ENCODE measurements around the gene BCL3. TPM values are rescaled to one million over a fixed set of nuclear protein-coding genes. Genes with fewer than 3 reads are reported as not detected.
"Not testable (repeated sequence)": the region's sequence is repeated elsewhere in the genome, so short reads cannot be mapped to it uniquely, and the experiment has no call there.

Gene BCL3
- polyA plus RNA-seq, 1 donor (not counting 4 experiments of a cell fraction or from before 2014, with no cell fraction given): 1.1 TPM

DNA sequence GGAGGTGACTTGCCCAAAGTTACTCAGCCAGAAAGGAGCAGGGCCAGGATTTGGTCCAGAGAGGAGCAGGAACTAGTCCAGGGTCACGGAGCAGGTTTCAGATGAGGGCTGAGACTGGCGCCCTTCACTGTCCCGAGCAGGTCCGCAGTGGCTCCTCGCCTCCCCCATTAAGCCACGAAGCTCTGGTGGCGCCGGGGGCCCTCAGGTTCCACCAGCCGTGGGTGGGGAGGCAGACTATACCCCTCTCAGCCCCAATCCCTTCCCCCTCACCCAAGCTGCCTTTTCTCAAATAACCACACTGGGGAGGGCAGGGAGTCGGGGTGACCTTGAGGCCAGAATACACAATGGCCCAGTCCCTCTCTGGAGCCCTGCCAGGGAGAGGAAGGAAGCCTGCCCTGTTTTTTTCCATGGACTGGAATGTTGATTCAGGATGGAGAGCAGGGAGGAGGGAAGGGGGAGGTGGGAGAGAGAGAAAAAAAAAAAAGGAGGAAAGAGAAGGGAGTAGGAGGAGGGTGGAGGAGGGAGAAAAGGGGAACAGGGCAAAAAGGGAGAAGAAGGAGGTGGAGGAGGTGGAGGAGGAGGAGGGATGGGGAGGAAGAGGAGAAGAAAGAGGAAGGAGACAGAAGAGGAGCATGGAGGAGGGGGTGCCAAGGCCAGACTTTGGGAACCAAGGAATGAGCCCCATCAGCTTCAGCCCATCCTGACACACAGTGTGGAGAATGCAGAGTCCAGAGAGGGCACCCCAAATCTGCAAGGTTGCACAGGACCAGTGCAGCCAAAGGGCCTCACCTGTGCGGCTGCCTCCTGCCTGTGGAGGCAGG, 29.9 kb upstream of the BCL3 start:
- FAIRE-seq (no peak), DNase-seq (ENCODE audit: low read depth, low spot score) (no peak)
- TF ChIP-seq CTCF (optimal IDR thresholded peaks at IDR 0.05 in 1 of 3, IDR thresholded peaks at IDR 0.05 in 1 of 3, conservative IDR thresholded peaks at IDR 0.05 in 1 of 3; ENCODE audit: extremely low read depth in 1 of 3, insufficient read depth in 2 of 3, low read length in 3 of 3) (no peak), EZH2 (IDR thresholded peaks at IDR 0.05; ENCODE audit: low read length) (no peak)
- no peaks in the 10 kb centered on the region for H3K79me2 ChIP-seq (ENCODE audit: control insufficient read depth, insufficient read depth, low read length)
- no peaks in the 10 kb centered on the region for H3K27me3 ChIP-seq (ENCODE audit: control insufficient read depth, extremely low read depth, insufficient read depth, low read length)
- no peak overlapping the region for H2AFZ ChIP-seq (ENCODE audit: control insufficient read depth, low read length)
- dilution Hi-C loops (cut with MboI; ENCODE audit: extremely low pct_ligation_motif_present, low sequenced_read_pairs): no loop called here
- H3K4me2 ChIP-seq (ENCODE audit: control insufficient read depth, extremely low read depth, insufficient read depth, low read depth, low read length): no peak overlapping the region
- H4K20me1 ChIP-seq (ENCODE audit: control insufficient read depth, extremely low read depth, insufficient read depth, low read length): no peaks in the 10 kb centered on the region
- no peak overlapping the region for H3K9ac ChIP-seq (ENCODE audit: control insufficient read depth, extremely low read depth, insufficient read depth, low read length)
- H3K9me1 ChIP-seq (ENCODE audit: control insufficient read depth, extremely low read depth, insufficient read depth, low read length): no peaks in the 10 kb centered on the region
- peaks cover 6% of the 10 kb centered on the region for H3K9me3 ChIP-seq (ENCODE audit: control insufficient read depth, low read depth, low read length)
- H3K4me3 ChIP-seq (ENCODE audit: control insufficient read depth in 2 of 3, extremely low read depth in 1 of 3, insufficient read depth in 2 of 3, low read depth in 1 of 3, low read length in 3 of 3): no peak overlapping the region
- no peak overlapping the region for H3K27ac ChIP-seq (ENCODE audit: control insufficient read depth, insufficient read depth, low read length)
- peaks cover 7% of the 10 kb centered on the region for H3K4me1 ChIP-seq (ENCODE audit: control insufficient read depth, extremely low read depth, insufficient read depth, low read length)
- H3K36me3 ChIP-seq (ENCODE audit: control insufficient read depth in 2 of 2, extremely low read depth in 1 of 2, insufficient read depth in 2 of 2, low read length in 2 of 2): no peaks in the 10 kb centered on the region

- dilution Hi-C loops (cut with MboI; ENCODE audit: extremely low pct_ligation_motif_present, low sequenced_read_pairs): no loop called here
- Histone ChIP-seq H3K9me1 (ENCODE audit: control insufficient read depth, extremely low read depth, insufficient read depth, low read length) (no peaks in the 10 kb centered on the region), H3K27me3 (ENCODE audit: control insufficient read depth, extremely low read depth, insufficient read depth, low read length) (no peaks in the 10 kb centered on the region), H3K79me2 (ENCODE audit: control insufficient read depth, insufficient read depth, low read length) (no peaks in the 10 kb centered on the region), H3K36me3 (ENCODE audit: control insufficient read depth in 2 of 2, extremely low read depth in 1 of 2, insufficient read depth in 2 of 2, low read length in 2 of 2) (no peaks in the 10 kb centered on the region), H4K20me1 (ENCODE audit: control insufficient read depth, extremely low read depth, insufficient read depth, low read length) (no peaks in the 10 kb centered on the region), H3K4me2 (ENCODE audit: control insufficient read depth, extremely low read depth, insufficient read depth, low read depth, low read length) (no peak overlapping the region), H3K27ac (ENCODE audit: control insufficient read depth, insufficient read depth, low read length) (no peak overlapping the region), H3K4me3 (ENCODE audit: control insufficient read depth in 2 of 3, extremely low read depth in 1 of 3, insufficient read depth in 2 of 3, low read depth in 1 of 3, low read length in 3 of 3) (no peak overlapping the region), H3K9me3 (ENCODE audit: control insufficient read depth, low read depth, low read length) (peaks cover 6% of the 10 kb centered on the region), H3K4me1 (ENCODE audit: control insufficient read depth, extremely low read depth, insufficient read depth, low read length) (peaks cover 14% of the 10 kb centered on the region), H2AFZ (ENCODE audit: control insufficient read depth, low read length) (no peak overlapping the region), H3K9ac (ENCODE audit: control insufficient read depth, extremely low read depth, insufficient read depth, low read length) (no peak overlapping the region)
- DNase-seq (ENCODE audit: low read depth, low spot score) (no peak), FAIRE-seq (no peak)
- TF ChIP-seq CTCF (optimal IDR thresholded peaks at IDR 0.05 in 1 of 3, IDR thresholded peaks at IDR 0.05 in 1 of 3, conservative IDR thresholded peaks at IDR 0.05 in 1 of 3; ENCODE audit: extremely low read depth in 1 of 3, insufficient read depth in 2 of 3, low read length in 3 of 3): no peak
- TF ChIP-seq EZH2 (IDR thresholded peaks at IDR 0.05; ENCODE audit: low read length): no peak
These were observed 29.2 kb upstream of the BCL3 start for GRCh38 chr19:44719262-44719701.

GRCh38 chr19:44720396-44720795, 28.1 kb upstream of the BCL3 start:
- H4K20me1 ChIP-seq (ENCODE audit: control insufficient read depth, extremely low read depth, insufficient read depth, low read length); H3K79me2 ChIP-seq (ENCODE audit: control insufficient read depth, insufficient read depth, low read length); H3K9me3 ChIP-seq (ENCODE audit: control insufficient read depth, low read depth, low read length); H3K27me3 ChIP-seq (ENCODE audit: control insufficient read depth, extremely low read depth, insufficient read depth, low read length); H3K36me3 ChIP-seq (ENCODE audit: control insufficient read depth in 2 of 2, extremely low read depth in 1 of 2, insufficient read depth in 2 of 2, low read length in 2 of 2); DNase-seq (ENCODE audit: low read depth, low spot score); H3K27ac ChIP-seq (ENCODE audit: control insufficient read depth, insufficient read depth, low read length); H3K9ac ChIP-seq (ENCODE audit: control insufficient read depth, extremely low read depth, insufficient read depth, low read length); H3K4me2 ChIP-seq (ENCODE audit: control insufficient read depth, extremely low read depth, insufficient read depth, low read depth, low read length); H3K4me3 ChIP-seq (ENCODE audit: control insufficient read depth in 2 of 3, extremely low read depth in 1 of 3, insufficient read depth in 2 of 3, low read depth in 1 of 3, low read length in 3 of 3); H3K9me1 ChIP-seq (ENCODE audit: control insufficient read depth, extremely low read depth, insufficient read depth, low read length); H2AFZ ChIP-seq (ENCODE audit: control insufficient read depth, low read length); dilution Hi-C loops (cut with MboI; ENCODE audit: extremely low pct_ligation_motif_present, low sequenced_read_pairs); FAIRE-seq: not testable (repeated sequence)
- H3K4me1 ChIP-seq (ENCODE audit: control insufficient read depth, extremely low read depth, insufficient read depth, low read length): peaks cover 20% of the 10 kb centered on the region
